HG02840 (cell line): ENCODE results near the gene SYNJ2.
A peak's percentile ranks its signal among the peaks of the same experiment; 100 is the strongest.

Source experiments
- ATAC-seq: cut with Tn5 transposase; IDR thresholded peaks from one replicate; pipeline ENCODE4 v1.9.1; 2021; ENCODE audit warnings: mild to moderate bottlenecking, moderate library complexity, moderate number of reproducible peaks; ENCODE audit not compliant: unreplicated experiment, low FRiP score

The SYNJ2 gene

GRCh38 chr6:157980288-157981131, 1.2 kb upstream of the SYNJ2 start:
- ATAC-seq, result no peak

GRCh38 chr6:157981132-157981394, 600 bp upstream of the SYNJ2 start:
- peak; percentile 30 for ATAC-seq

- no peak for ATAC-seq
Observed at GRCh38 chr6:157982102-157982562, 469 bp downstream of the SYNJ2 start.

- ATAC-seq, result no peak
Observed at GRCh38 chr6:157982563-157983405, 1.1 kb downstream of the SYNJ2 start.

- no peak for ATAC-seq
Observed at GRCh38 chr6:157983406-157984119, 1.9 kb downstream of the SYNJ2 start.

GRCh38 chr6:157984128-157984527, 2.5 kb downstream of the SYNJ2 start:
- ATAC-seq, result no peak

GRCh38 chr6:157984686-157985225, 3.1 kb downstream of the SYNJ2 start:
- ATAC-seq, result no peak

- ATAC-seq, result no peak
Observed at GRCh38 chr6:157985378-157986155, 3.9 kb downstream of the SYNJ2 start.

GRCh38 chr6:157987788-157988699, 6.4 kb downstream of the SYNJ2 start:
- ATAC-seq, result no peak

GRCh38 chr6:157988700-157989063, 7.0 kb downstream of the SYNJ2 start:
- no peak for ATAC-seq

- no peak for ATAC-seq
Observed at GRCh38 chr6:157989541-157990289, 8.1 kb downstream of the SYNJ2 start.

GRCh38 chr6:157990321-157991066, 8.8 kb downstream of the SYNJ2 start:
- ATAC-seq, result no peak

- ATAC-seq, result no peak
Observed at GRCh38 chr6:157991067-157991432, 9.4 kb downstream of the SYNJ2 start.

GRCh38 chr6:157993076-157993475, 11.4 kb downstream of the SYNJ2 start:
- ATAC-seq, result no peak

- no peak for ATAC-seq
Observed at GRCh38 chr6:157994125-157994795, 12.6 kb downstream of the SYNJ2 start.

- no peak for ATAC-seq
Observed at GRCh38 chr6:157995458-157995857, 13.8 kb downstream of the SYNJ2 start.

- no peak for ATAC-seq
Observed at GRCh38 chr6:157996201-157996712, 14.6 kb downstream of the SYNJ2 start.
